Hepatocyte (in vitro differentiated cells): ENCODE measurements around the gene APOM. TPM values are rescaled to one million over a fixed set of nuclear protein-coding genes. Genes with fewer than 3 reads are reported as not detected.

Source experiments
- DNase-seq: peaks from one replicate; pipeline ENCODE4 v3.0.0-alpha.2; 2016; ENCODE audit warnings: low spot score
- H2AFZ ChIP-seq: fragments of 200-600 bp; sonication (generic); 2 replicates; pipeline ENCODE4 v1.6.0; 2016; ENCODE audit warnings: antibody characterized with exemption, mild to moderate bottlenecking
- H3K27ac ChIP-seq: fragments of 200-600 bp; sonication (generic); 2 replicates; pipeline ENCODE4 v1.5.1; 2016; ENCODE audit warnings: mild to moderate bottlenecking
- H3K27me3 ChIP-seq: fragments of 200-600 bp; sonication (generic); 2 replicates; pipeline ENCODE4 v1.6.1; 2016
- H3K36me3 ChIP-seq: fragments of 200-600 bp; sonication (generic); replicated peaks from 2 replicates; pipeline ENCODE4 v1.5.1; 2016; ENCODE audit warnings: low read depth; ENCODE audit not compliant: insufficient read depth
- H3K4me1 ChIP-seq: fragments of 200-600 bp; sonication (generic); 2 replicates; pipeline ENCODE4 v1.5.1; 2016; ENCODE audit warnings: mild to moderate bottlenecking, moderate library complexity; ENCODE audit not compliant: insufficient read depth
- H3K4me2 ChIP-seq: fragments of 200-600 bp; sonication (generic); 2 replicates; pipeline ENCODE4 v1.6.0; 2016
- H3K4me3 ChIP-seq: fragments of 200-600 bp; sonication (generic); 2 replicates; pipeline ENCODE4 v1.5.1; 2016; ENCODE audit warnings: mild to moderate bottlenecking
- H3K79me2 ChIP-seq: fragments of 200-600 bp; sonication (generic); 2 replicates; pipeline ENCODE4 v1.6.0; 2017; ENCODE audit warnings: mild to moderate bottlenecking
- H3K9me2 ChIP-seq: fragments of 200-600 bp; sonication (generic); replicated peaks from 2 replicates; pipeline ENCODE4 v1.6.0; 2017; ENCODE audit warnings: mild to moderate bottlenecking; ENCODE audit not compliant: insufficient read depth
- H3K9me3 ChIP-seq: fragments of 200-600 bp; sonication (generic); 2 replicates; pipeline ENCODE4 v1.5.1; 2016; ENCODE audit warnings: low read depth, mild to moderate bottlenecking
- H4K20me1 ChIP-seq: fragments of 200-600 bp; sonication (generic); 2 replicates; pipeline ENCODE4 v1.6.0; 2016; ENCODE audit warnings: mild to moderate bottlenecking; ENCODE audit not compliant: insufficient read depth, poor library complexity, severe bottlenecking
- EZH2 ChIP-seq: fragments of 200-600 bp; sonication (generic); IDR thresholded peaks from 2 replicates; pipeline ENCODE4 v1.6.1; 2016; ENCODE audit warnings: antibody characterized with exemption, mild to moderate bottlenecking, borderline replicate concordance
- EZH2phosphoT487 ChIP-seq: fragments of 200-600 bp; sonication (generic); IDR thresholded peaks from one replicate; pipeline ENCODE4 v1.6.1; 2018; ENCODE audit warnings: antibody characterized with exemption, mild to moderate bottlenecking, low read depth, moderate library complexity; ENCODE audit not compliant: unreplicated experiment, severe bottlenecking
- WGBS: methylation state at CpG from one replicate; pipeline ENCODE4 v1.1.6; 2016; ENCODE audit warnings: low lambda C conversion rate; ENCODE audit errors: missing lambda C conversion rate; 5-methylcytosine and 5-hydroxymethylcytosine counted together
- polyA plus RNA-seq: library from polyadenylated mRNA; unstranded; fragments of >200 nt; fragmentation: Nextera tagmentation; extraction: Ambion mirVana; gene quantifications from 2 replicates; pipeline ENCODE4 v1.2.1, GENCODE V29; 2016
- total RNA-seq: library from RNA; depleted of rRNA; stranded (reverse); fragments of >200 nt; gene quantifications from 2 replicates; pipeline ENCODE4 v1.2.3, GENCODE V29; 2014
- TF ChIP-seq, protein P1 (sequence below): fragments of 200-600 bp; sonication (generic); IDR thresholded peaks from 2 replicates; pipeline ENCODE4 v1.5.1; 2016; ENCODE audit warnings: antibody characterized with exemption, mild to moderate bottlenecking; ENCODE audit not compliant: poor library complexity

The APOM gene
- total and polyA plus RNA-seq, 2 experiments from 2014 or later, result 9.3 to 40.7 TPM

DNA sequence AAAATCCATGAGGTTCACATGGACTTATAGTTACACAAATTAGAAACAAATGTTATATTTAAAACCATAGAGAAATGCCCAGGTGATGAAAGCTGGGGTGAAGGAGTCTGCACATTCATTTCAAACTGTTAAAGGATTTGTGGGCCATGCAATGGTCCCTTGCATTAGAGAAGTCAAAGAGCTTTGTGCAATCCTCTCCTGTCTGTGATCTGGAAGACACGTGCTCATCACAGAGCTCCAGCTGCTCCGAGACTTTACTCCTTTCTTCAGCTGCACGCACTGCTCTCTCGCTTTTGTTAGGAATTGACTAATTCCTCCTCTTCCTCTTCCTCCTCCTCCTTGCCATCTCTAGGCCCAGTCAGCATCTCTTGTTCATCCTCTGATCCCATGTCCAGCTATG, 44.7 kb upstream of the APOM start:
- no peak overlapping the region for H3K4me2 ChIP-seq
- no peaks in the 10 kb centered on the region for H3K9me3 ChIP-seq
- H3K27ac ChIP-seq, result no peak overlapping the region
- H3K4me1 ChIP-seq, result peaks cover 11% of the 10 kb centered on the region
- H3K27me3 ChIP-seq, result no peaks in the 10 kb centered on the region
- H3K79me2 ChIP-seq, result no peaks in the 10 kb centered on the region
- no peaks in the 10 kb centered on the region for H3K9me2 ChIP-seq
- no peaks in the 10 kb centered on the region for H4K20me1 ChIP-seq
- H3K36me3 ChIP-seq, result no peaks in the 10 kb centered on the region
- H3K4me3 ChIP-seq, result no peak overlapping the region
- 80% methylated on average over 4 of the region's 4 CpGs for WGBS
- TF ChIP-seq EZH2phosphoT487 (no peak), EZH2 (no peak)
- TF ChIP-seq, protein P1, sequence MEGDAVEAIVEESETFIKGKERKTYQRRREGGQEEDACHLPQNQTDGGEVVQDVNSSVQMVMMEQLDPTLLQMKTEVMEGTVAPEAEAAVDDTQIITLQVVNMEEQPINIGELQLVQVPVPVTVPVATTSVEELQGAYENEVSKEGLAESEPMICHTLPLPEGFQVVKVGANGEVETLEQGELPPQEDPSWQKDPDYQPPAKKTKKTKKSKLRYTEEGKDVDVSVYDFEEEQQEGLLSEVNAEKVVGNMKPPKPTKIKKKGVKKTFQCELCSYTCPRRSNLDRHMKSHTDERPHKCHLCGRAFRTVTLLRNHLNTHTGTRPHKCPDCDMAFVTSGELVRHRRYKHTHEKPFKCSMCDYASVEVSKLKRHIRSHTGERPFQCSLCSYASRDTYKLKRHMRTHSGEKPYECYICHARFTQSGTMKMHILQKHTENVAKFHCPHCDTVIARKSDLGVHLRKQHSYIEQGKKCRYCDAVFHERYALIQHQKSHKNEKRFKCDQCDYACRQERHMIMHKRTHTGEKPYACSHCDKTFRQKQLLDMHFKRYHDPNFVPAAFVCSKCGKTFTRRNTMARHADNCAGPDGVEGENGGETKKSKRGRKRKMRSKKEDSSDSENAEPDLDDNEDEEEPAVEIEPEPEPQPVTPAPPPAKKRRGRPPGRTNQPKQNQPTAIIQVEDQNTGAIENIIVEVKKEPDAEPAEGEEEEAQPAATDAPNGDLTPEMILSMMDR, result no peak
- H2AFZ ChIP-seq, result no peak overlapping the region
- DNase-seq, result no peak

DNA sequence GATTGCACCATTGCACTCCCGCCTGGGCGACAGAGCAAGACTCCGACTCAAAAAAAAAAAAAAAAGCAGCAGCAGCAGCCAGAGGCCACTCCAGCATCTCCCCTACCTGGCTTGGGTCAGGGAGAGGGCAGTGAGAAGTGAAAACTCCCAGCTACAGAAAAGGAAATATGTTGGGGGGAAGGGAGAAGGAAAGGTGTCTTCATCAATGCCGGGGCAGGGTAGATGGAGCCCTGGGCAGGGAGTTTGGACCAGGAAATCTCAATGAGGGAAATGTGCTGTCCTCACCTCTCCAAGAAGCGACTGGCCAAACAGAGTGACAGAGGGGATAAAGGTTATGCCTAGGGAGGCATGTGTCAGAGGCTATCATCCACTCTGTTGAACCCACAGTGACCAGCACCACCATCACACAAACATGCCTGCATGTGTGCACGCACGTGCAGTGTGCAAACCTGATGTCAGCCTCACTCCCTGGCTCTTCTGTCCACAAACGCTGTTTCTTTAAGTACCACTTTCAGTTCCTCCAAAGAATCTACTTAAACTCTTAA, 41.5 kb upstream of the APOM start:
- H4K20me1 ChIP-seq, result no peaks in the 10 kb centered on the region
- DNase-seq, result peak; percentile 32
- H3K4me1 ChIP-seq, result peaks cover 11% of the 10 kb centered on the region
- H3K79me2 ChIP-seq, result no peaks in the 10 kb centered on the region
- no peaks in the 10 kb centered on the region for H3K9me2 ChIP-seq
- TF ChIP-seq, protein P1, result no peak
- TF ChIP-seq EZH2 (no peak), EZH2phosphoT487 (no peak)
- no peak overlapping the region for H2AFZ ChIP-seq
- no peaks in the 10 kb centered on the region for H3K27me3 ChIP-seq
- peak overlapping the region; percentile 70 for H3K4me2 ChIP-seq
- no peak overlapping the region for H3K4me3 ChIP-seq
- WGBS, result 73% methylated on average over 5 of the region's 8 CpGs
- H3K9me3 ChIP-seq, result no peaks in the 10 kb centered on the region
- no peaks in the 10 kb centered on the region for H3K36me3 ChIP-seq
- H3K27ac ChIP-seq, result peak overlapping the region; percentile 76

DNA sequence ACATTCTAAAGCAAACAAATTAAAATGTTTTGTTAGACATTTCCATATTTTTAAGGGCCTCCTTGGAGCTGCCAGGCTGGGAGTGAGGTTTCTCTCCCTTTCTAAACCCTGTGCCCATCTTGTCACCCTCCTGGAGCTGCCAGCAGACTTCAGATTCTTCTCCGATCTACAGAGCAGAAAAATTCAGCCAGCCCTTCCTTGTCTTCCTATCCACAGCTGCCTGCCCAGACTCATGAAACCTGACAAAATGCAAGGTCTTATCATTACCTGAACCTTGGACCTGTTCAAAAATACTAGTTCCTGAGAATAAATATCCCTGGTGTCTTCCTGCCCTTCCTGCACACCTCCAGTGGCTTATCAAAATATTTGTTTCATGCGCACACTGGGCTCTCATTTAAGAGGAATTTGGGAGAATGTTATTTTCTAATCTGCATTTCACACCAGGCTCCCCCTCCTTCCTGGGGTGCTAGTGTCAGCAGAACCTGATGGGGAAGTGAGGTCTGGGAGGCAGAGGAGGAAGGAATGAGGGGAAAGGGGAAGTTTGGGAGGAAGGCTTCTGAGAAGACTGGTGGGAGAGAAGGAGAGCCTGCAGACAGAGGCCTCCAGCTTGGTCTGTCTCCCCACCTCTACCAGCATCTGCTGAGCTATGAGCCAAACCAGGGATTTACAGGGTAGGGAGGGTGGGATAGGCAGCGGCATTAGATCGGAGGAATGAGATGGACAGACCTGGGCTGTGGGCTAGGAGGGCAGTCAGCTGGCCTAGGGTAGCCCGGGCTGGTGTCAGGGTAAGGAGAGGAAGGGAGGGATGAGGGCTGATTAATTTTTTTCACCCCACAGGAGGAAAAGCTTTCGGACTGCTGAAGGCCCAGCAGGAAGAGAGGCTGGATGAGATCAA, 40.8 kb upstream of the APOM start, which contains the start of gene AIF1:
TSS of gene AIF1 (plus strand) at position 551 of the 895 bp plus-strand sequence. CDS start at position 647, 96 bp downstream.
- Histone ChIP-seq H3K36me3 (no peaks in the 10 kb centered on the region), H3K4me2 (peak within 1 kb of the TSS; percentile 70), H2AFZ (no peak within 1 kb of the TSS), H3K9me2 (no peaks in the 10 kb centered on the region), H3K4me1 (peaks cover 11% of the 10 kb centered on the region), H3K27me3 (no peaks in the 10 kb centered on the region), H3K27ac (peak within 1 kb of the TSS; percentile 76), H4K20me1 (no peaks in the 10 kb centered on the region), H3K79me2 (no peaks in the 10 kb centered on the region), H3K4me3 (no peak within 1 kb of the TSS), H3K9me3 (no peaks in the 10 kb centered on the region)
- WGBS, result 61% methylated on average over 6 of the region's 6 CpGs
- DNase-seq, result peak; percentile 33
- TF ChIP-seq EZH2phosphoT487 (no peak), EZH2 (no peak)
- TF ChIP-seq, protein P1, result no peak
